ENCODE results near the gene MTAP.

MTAP gene

DNA sequence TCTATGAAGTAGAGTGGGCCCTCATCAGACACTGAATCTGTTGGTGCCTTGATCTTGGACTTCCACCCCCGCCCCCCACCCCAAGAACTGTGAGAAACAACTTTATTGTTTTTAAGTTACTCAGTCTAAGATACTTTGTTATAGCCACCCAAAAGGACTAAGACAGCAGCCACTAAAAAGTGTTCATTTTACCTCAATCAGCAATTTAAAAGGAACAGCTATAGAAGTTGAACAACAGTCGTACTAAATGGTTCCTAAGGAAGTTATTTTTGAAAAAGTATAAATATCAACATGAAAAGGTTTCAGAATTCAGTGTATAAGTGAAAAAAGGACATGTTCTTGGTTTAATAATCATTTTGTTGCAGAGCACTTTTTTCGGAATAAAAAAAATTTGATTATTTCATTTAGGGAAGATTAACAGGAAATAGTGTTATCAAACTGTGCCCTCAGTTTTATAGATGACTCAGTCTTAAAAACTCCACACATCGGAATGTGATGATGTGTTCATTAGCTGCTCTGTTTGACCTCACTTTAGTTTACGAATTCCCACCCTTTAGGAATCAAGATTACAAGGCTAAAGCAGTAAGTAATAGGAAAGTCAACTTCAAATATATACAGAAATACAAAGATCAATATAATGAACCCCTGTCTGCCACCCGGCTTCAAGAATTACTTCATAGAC is 71.2 kb downstream of the MTAP start:
- no peaks in the 10 kb centered on the region for H4K20me1 ChIP-seq (ENCODE audit: insufficient read depth, low read length)
- H3K9me3 ChIP-seq (replicated peaks; ENCODE audit: insufficient read depth, low read length): no peaks in the 10 kb centered on the region
- no peak overlapping the region for H3K4me2 ChIP-seq (ENCODE audit: low read depth, low read length)
- H3K27me3 ChIP-seq (replicated peaks; ENCODE audit: insufficient read depth, low read length): no peaks in the 10 kb centered on the region
- no peak overlapping the region for H3K27ac ChIP-seq (ENCODE audit: low read length)
- no peaks in the 10 kb centered on the region for H3K4me1 ChIP-seq (ENCODE audit: low read length)
- no peaks in the 10 kb centered on the region for H3K9me2 ChIP-seq (replicated peaks; ENCODE audit: insufficient read depth, low read length)
- no peaks in the 10 kb centered on the region for H3K79me2 ChIP-seq (ENCODE audit: low read length)
- no peak for TF ChIP-seq EZH2phosphoT487 (IDR thresholded peaks at IDR 0.05; ENCODE audit: low read length)
- TF ChIP-seq EZH2 (optimal IDR thresholded peaks at IDR 0.05; ENCODE audit: low read depth, low read length): no peak
- TF ChIP-seq, protein P1, sequence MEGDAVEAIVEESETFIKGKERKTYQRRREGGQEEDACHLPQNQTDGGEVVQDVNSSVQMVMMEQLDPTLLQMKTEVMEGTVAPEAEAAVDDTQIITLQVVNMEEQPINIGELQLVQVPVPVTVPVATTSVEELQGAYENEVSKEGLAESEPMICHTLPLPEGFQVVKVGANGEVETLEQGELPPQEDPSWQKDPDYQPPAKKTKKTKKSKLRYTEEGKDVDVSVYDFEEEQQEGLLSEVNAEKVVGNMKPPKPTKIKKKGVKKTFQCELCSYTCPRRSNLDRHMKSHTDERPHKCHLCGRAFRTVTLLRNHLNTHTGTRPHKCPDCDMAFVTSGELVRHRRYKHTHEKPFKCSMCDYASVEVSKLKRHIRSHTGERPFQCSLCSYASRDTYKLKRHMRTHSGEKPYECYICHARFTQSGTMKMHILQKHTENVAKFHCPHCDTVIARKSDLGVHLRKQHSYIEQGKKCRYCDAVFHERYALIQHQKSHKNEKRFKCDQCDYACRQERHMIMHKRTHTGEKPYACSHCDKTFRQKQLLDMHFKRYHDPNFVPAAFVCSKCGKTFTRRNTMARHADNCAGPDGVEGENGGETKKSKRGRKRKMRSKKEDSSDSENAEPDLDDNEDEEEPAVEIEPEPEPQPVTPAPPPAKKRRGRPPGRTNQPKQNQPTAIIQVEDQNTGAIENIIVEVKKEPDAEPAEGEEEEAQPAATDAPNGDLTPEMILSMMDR (IDR thresholded peaks at IDR 0.05; ENCODE audit: low read length): no peak
- no peak overlapping the region for H3K4me3 ChIP-seq (ENCODE audit: low read length)
- DNase-seq: no peak
- H2AFZ ChIP-seq (ENCODE audit: low read length): no peak overlapping the region
- H3F3A ChIP-seq (ENCODE audit: insufficient read depth, low read length): no peaks in the 10 kb centered on the region
- no peak overlapping the region for H3K9ac ChIP-seq (ENCODE audit: low read length)
- no peaks in the 10 kb centered on the region; the same call in 1 of the 2 replicates for H3K36me3 ChIP-seq (replicated peaks; ENCODE audit: insufficient read depth, low read length)

DNA sequence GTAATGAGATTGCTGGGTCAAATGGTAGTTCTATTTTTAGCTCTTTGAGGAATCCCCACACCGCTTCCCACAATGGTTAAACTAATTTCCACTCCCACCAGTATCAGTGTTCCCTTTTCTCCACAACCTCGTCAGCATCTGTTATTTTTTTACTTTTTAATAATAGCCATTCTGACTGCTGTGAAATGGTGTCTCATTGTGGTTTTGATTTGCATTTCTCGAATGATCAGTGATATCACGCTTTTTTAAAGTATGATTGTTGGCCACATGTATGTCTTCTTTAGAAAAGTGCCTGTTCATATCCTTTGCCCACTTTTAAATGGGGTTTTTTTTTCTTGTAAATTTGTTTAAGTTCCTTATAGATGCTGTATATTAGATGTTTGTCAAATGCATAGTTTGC is 73.5 kb downstream of the MTAP start:
- H3K9ac ChIP-seq (ENCODE audit: low read length): no peak overlapping the region
- H3K9me3 ChIP-seq (replicated peaks; ENCODE audit: insufficient read depth, low read length): no peaks in the 10 kb centered on the region
- no peak for TF ChIP-seq EZH2 (optimal IDR thresholded peaks at IDR 0.05; ENCODE audit: low read depth, low read length)
- TF ChIP-seq EZH2phosphoT487 (IDR thresholded peaks at IDR 0.05; ENCODE audit: low read length): no peak
- TF ChIP-seq, protein P1 (IDR thresholded peaks at IDR 0.05; ENCODE audit: low read length): no peak
- H3F3A ChIP-seq (ENCODE audit: insufficient read depth, low read length): no peaks in the 10 kb centered on the region
- DNase-seq: no peak
- H3K4me3 ChIP-seq (ENCODE audit: low read length): no peak overlapping the region
- no peak overlapping the region for H3K27ac ChIP-seq (ENCODE audit: low read length)
- no peaks in the 10 kb centered on the region for H4K20me1 ChIP-seq (ENCODE audit: insufficient read depth, low read length)
- H3K79me2 ChIP-seq (ENCODE audit: low read length): no peaks in the 10 kb centered on the region
- no peaks in the 10 kb centered on the region for H3K27me3 ChIP-seq (replicated peaks; ENCODE audit: insufficient read depth, low read length)
- H3K4me2 ChIP-seq (ENCODE audit: low read depth, low read length): no peak overlapping the region
- H2AFZ ChIP-seq (ENCODE audit: low read length): no peak overlapping the region
- no peaks in the 10 kb centered on the region for H3K9me2 ChIP-seq (replicated peaks; ENCODE audit: insufficient read depth, low read length)
- H3K36me3 ChIP-seq (replicated peaks; ENCODE audit: insufficient read depth, low read length): no peaks in the 10 kb centered on the region; the same call in 1 of the 2 replicates
- H3K4me1 ChIP-seq (ENCODE audit: low read length): no peaks in the 10 kb centered on the region

DNA sequence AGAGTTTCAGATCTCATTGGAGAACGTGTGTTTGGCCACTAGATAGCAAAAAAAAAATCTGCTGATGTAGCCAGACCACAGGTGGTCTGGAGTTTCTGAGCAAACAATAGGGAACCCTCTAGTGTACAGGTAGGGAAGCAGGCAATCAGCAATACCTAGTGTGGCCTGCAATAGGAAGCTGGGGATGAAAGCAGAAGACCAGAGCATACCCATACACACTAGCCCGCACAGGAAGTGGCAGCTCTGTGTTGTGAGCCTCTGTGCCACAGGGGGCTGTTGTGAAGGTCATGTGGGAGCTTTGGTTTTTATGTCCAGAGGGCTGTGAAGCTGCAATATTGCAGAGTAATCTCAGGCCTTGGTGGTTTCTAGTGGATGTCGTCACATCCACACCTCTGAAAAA is 81.2 kb downstream of the MTAP start:
- Histone ChIP-seq H3K27me3 (replicated peaks; ENCODE audit: insufficient read depth, low read length) (no peaks in the 10 kb centered on the region), H3K36me3 (replicated peaks; ENCODE audit: insufficient read depth, low read length) (no peaks in the 10 kb centered on the region), H3K4me2 (ENCODE audit: low read depth, low read length) (peak overlapping the region; percentile 47; the same call in 1 of the 2 replicates)

More for the DNA sequence above, 81.2 kb downstream of the MTAP start:
- Histone ChIP-seq H3K79me2 (ENCODE audit: low read length) (no peaks in the 10 kb centered on the region), H3K27ac (ENCODE audit: low read length) (peak overlapping the region; percentile 77; the same call in 1 of the 2 replicates), H3K9me3 (replicated peaks; ENCODE audit: insufficient read depth, low read length) (no peaks in the 10 kb centered on the region), H3K4me3 (ENCODE audit: low read length) (no peak overlapping the region), H3K9me2 (replicated peaks; ENCODE audit: insufficient read depth, low read length) (no peaks in the 10 kb centered on the region), H4K20me1 (ENCODE audit: insufficient read depth, low read length) (no peaks in the 10 kb centered on the region), H2AFZ (ENCODE audit: low read length) (no peak overlapping the region), H3K4me1 (ENCODE audit: low read length) (peaks cover 24% of the 10 kb centered on the region; the same call in 1 of the 2 replicates), H3K9ac (ENCODE audit: low read length) (no peak overlapping the region), H3F3A (ENCODE audit: insufficient read depth, low read length) (peaks cover 13% of the 10 kb centered on the region)
- TF ChIP-seq, protein P1 (IDR thresholded peaks at IDR 0.05; ENCODE audit: low read length): peak; percentile 37; the same call in 1 of the 2 replicates
- TF ChIP-seq EZH2phosphoT487 (IDR thresholded peaks at IDR 0.05; ENCODE audit: low read length) (no peak), EZH2 (optimal IDR thresholded peaks at IDR 0.05; ENCODE audit: low read depth, low read length) (no peak)
- peak; percentile 86 for DNase-seq

Measured in MM.1S (cell line).